Stimulated activated memory B cell treated with anti-CD40 and anti-IgM and Interleukin-4, amounts not matched to agents 10 μg/mL and 1 μg/mL and 100 μg/mL, for 72 hours (primary cell): ENCODE results near the gene KRTAP6-1.

Experiments
- ATAC-seq: fragments of 150-1000 bp; cut with Tn5 transposase; 2 replicates; pipeline ENCODE4 v1.10.0; 2021
- H3K27ac Mint-ChIP-seq: one replicate; pipeline ENCODE4 v1.8.0; 2022; ENCODE audit warnings: mild to moderate bottlenecking, mixed read lengths
- H3K27me3 Mint-ChIP-seq: one replicate; pipeline ENCODE4 v1.8.0; 2022; ENCODE audit warnings: mixed read lengths
- H3K36me3 Mint-ChIP-seq: one replicate; pipeline ENCODE4 v1.8.0; 2022; ENCODE audit warnings: mixed read lengths
- H3K4me1 Mint-ChIP-seq: one replicate; pipeline ENCODE4 v1.8.0; 2022; ENCODE audit warnings: mixed read lengths
- H3K4me3 Mint-ChIP-seq: one replicate; pipeline ENCODE4 v1.8.0; 2022; ENCODE audit warnings: mild to moderate bottlenecking, moderate library complexity, mixed read lengths
- H3K9me3 Mint-ChIP-seq: one replicate; pipeline ENCODE4 v1.8.0; 2022; ENCODE audit warnings: mixed read lengths

Gene KRTAP6-1, protein sequence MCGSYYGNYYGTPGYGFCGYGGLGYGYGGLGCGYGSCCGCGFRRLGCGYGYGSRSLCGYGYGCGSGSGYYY

DNA sequence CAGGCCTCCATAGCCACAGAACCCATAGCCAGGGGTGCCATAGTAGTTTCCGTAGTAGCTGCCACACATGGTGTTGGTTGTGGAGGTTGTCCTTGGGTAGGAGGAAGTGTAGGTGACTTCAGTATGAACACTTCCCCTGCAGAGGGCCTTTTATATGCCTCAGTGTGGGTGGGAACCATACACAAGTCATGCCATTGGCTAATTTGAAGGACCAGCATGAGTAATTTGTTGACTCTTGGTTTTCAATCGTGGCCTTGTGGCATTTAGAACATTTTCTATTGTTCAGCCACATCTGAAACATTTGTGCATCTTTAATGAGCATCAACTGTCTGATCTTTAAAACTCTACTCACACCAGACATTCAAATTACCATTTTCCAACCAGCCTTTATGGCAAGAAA, at the start of gene KRTAP6-1:
Gene KRTAP6-1, minus strand, starts transcription at position 95 of the 400 bp plus-strand sequence. Its CDS starts 26 bp downstream, at position 69.
- H3K4me3 Mint-ChIP-seq, result no peak within 1 kb of the TSS
- H3K4me1 Mint-ChIP-seq, result no peaks in the 10 kb centered on the region
- ATAC-seq, result no peak
- H3K36me3 Mint-ChIP-seq, result no peaks in the 10 kb centered on the region
- H3K9me3 Mint-ChIP-seq, result peaks cover 3% of the 10 kb centered on the region
- H3K27ac Mint-ChIP-seq, result no peak within 1 kb of the TSS
- H3K27me3 Mint-ChIP-seq, result no peaks in the 10 kb centered on the region

DNA sequence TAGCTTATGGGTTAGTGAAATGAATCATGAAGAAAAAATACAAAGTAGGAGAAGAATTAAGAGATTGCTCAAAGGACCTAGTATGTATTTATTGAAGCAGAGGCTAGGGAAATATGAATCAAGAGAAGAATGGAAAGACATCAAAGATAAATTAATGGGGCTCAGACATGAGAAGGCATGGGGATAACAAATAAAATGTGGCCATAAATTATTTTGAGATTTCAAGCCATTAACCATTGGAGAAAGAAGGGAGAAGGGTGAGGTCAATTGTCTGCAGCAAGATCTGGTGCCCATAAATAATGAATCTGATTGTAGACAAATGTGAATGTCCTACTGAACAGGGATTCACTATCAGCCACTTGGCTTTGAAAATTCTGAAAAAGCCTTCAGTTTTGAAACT, 39.2 kb upstream of the KRTAP6-1 start:
- no peak for ATAC-seq
- Mint-ChIP-seq H3K27me3 (no peaks in the 10 kb centered on the region), H3K27ac (no peak overlapping the region), H3K9me3 (peaks cover 5% of the 10 kb centered on the region), H3K4me1 (no peaks in the 10 kb centered on the region), H3K36me3 (no peaks in the 10 kb centered on the region), H3K4me3 (no peak overlapping the region)

DNA sequence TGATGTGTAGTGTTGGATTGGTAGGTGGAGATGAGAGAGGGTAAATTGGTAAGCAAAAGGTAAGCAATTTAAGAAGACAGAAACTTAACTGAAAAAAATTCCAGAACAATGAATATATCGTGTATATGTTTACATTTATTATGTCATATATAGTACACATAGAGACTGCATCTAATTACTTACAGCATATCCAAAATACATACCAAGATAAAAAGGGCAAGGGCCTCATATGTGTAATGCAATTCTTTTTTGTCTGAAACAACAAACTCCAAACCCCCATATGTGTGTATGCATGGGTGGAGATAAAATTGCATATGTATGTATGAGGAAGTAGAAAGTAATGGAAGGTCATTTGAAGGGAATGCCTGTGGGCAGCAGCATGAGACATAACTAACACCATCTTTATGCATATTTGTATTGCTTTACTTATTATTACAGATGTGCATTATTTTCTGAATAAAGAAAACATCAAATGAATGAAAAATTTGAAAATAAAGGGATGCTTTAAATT, 33.2 kb upstream of the KRTAP6-1 start:
- Mint-ChIP-seq H3K4me1 (no peaks in the 10 kb centered on the region), H3K27me3 (no peaks in the 10 kb centered on the region), H3K27ac (no peak overlapping the region), H3K36me3 (no peaks in the 10 kb centered on the region), H3K4me3 (no peak overlapping the region), H3K9me3 (peaks cover 12% of the 10 kb centered on the region)
- ATAC-seq, result no peak

DNA sequence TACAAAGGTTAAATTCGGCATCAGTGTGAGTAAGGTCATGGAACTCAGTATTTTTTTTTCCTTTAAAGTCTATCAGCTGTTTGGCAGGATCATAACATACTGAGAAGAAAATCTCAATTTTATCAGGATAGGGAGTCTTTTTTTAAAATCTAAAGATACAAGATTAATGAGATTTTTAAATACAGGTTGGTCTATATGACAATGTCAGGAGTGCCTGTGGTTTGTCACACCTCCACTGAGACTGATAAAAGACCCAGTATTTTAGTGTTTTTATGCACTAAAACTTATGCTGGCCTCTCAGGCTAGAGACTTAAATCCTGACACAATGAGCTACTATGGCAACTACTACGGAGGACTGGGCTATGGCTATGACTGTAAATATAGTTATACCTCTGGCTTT, 28.8 kb upstream of the KRTAP6-1 start, which contains the start of gene KRTAP20-3:
Gene KRTAP20-3, plus strand, starts transcription at position 301 of the 400 bp plus-strand sequence.
- H3K27ac Mint-ChIP-seq, result no peak within 1 kb of the TSS
- no peak within 1 kb of the TSS for H3K4me3 Mint-ChIP-seq
- no peaks in the 10 kb centered on the region for H3K36me3 Mint-ChIP-seq
- H3K9me3 Mint-ChIP-seq, result peaks cover 12% of the 10 kb centered on the region
- H3K4me1 Mint-ChIP-seq, result no peaks in the 10 kb centered on the region
- H3K27me3 Mint-ChIP-seq, result no peaks in the 10 kb centered on the region
- ATAC-seq, result no peak

DNA sequence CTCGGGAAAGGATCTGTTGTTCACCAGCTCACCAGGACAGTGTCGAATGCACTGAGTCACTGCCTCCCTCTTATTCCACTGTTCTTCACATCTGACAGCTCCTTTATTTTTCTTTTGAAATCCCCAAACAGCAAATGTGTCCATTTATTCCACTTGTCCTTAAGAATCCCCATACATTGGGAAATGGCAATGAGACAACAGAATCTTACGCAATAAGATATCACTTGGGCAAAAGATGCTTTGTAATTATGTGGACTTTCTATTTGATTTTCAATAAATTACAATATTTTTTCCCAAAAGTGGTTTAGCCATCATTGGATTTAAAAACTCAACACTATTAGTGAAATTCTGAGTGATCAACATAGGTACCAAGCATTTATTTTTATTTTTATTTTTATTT, 25.0 kb upstream of the KRTAP6-1 start:
- peaks cover 2% of the 10 kb centered on the region for H3K9me3 Mint-ChIP-seq
- H3K4me3 Mint-ChIP-seq, result no peak overlapping the region
- H3K4me1 Mint-ChIP-seq, result no peaks in the 10 kb centered on the region
- H3K36me3 Mint-ChIP-seq, result no peaks in the 10 kb centered on the region
- no peak overlapping the region for H3K27ac Mint-ChIP-seq
- no peaks in the 10 kb centered on the region for H3K27me3 Mint-ChIP-seq
- ATAC-seq, result no peak

DNA sequence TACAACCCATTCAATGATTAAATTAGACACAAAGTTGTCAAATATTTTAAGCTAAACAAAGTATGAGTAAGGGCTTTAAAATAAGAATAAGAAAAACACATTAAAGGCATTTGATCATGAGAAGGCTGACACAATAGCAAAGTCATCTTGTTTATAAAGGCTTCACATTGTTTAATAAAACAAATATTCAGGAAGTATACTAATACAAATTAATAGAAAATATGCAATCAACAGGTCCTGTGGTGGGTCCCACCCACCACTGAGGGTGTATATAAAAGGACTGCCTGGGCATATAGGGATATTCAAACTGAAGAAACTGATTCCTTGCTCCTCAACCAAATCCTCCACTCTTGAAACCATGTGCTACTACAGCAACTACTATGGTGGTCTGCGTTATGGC, 21.2 kb upstream of the KRTAP6-1 start, which contains the start of gene KRTAP20-2:
Gene KRTAP20-2, plus strand, starts transcription at position 301 of the 400 bp plus-strand sequence. Its CDS starts 58 bp downstream, at position 359.
- ATAC-seq, result no peak
- Mint-ChIP-seq H3K27ac (no peak within 1 kb of the TSS), H3K9me3 (peaks cover 3% of the 10 kb centered on the region), H3K4me3 (no peak within 1 kb of the TSS), H3K36me3 (no peaks in the 10 kb centered on the region), H3K27me3 (no peaks in the 10 kb centered on the region), H3K4me1 (no peaks in the 10 kb centered on the region)

DNA sequence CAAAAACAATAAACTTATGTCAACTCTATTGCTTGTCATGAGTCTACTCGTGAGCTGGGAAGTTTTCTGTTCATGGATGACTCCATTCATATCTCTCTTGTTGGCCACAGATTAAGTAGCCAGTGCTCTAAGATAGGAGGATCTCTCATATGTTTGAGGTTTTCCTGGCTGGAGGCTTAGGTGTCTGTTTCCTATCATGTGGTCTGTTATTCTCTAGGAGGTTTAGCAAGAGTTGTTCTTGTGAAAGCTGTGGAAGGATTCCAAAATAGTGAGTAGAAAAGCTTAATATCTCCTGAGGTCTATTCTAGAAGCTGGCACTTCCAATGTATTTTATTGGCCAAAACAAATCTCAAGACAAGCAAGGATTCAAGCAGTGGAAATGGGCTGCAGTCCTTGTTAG, 15.5 kb upstream of the KRTAP6-1 start:
- H3K27ac Mint-ChIP-seq, result no peak overlapping the region
- no peaks in the 10 kb centered on the region for H3K4me1 Mint-ChIP-seq
- no peaks in the 10 kb centered on the region for H3K36me3 Mint-ChIP-seq
- H3K27me3 Mint-ChIP-seq, result no peaks in the 10 kb centered on the region
- no peak overlapping the region for H3K4me3 Mint-ChIP-seq
- no peak for ATAC-seq
- H3K9me3 Mint-ChIP-seq, result peaks cover 6% of the 10 kb centered on the region

DNA sequence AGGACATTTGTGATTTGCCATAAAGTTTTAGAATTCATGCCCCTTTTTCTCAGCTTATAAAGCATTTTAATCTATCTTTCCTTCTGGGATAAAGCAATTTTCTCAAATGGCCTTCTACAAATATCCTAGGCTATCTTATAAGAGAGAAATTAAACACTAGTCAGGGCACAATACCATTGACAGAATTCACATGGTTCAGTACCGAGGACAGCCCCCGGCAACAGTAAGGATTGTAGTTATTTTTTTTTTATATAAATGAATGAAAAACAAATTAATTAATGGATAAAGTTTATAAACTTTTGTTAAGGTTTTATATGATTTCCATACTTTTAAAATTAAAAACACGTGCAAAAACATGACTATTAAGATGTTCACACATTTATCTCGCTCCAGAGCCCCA, 14.4 kb upstream of the KRTAP6-1 start:
- H3K27me3 Mint-ChIP-seq, result no peaks in the 10 kb centered on the region
- no peaks in the 10 kb centered on the region for H3K36me3 Mint-ChIP-seq
- H3K27ac Mint-ChIP-seq, result no peak overlapping the region
- ATAC-seq, result no peak
- peaks cover 6% of the 10 kb centered on the region for H3K9me3 Mint-ChIP-seq
- no peaks in the 10 kb centered on the region for H3K4me1 Mint-ChIP-seq
- H3K4me3 Mint-ChIP-seq, result no peak overlapping the region

DNA sequence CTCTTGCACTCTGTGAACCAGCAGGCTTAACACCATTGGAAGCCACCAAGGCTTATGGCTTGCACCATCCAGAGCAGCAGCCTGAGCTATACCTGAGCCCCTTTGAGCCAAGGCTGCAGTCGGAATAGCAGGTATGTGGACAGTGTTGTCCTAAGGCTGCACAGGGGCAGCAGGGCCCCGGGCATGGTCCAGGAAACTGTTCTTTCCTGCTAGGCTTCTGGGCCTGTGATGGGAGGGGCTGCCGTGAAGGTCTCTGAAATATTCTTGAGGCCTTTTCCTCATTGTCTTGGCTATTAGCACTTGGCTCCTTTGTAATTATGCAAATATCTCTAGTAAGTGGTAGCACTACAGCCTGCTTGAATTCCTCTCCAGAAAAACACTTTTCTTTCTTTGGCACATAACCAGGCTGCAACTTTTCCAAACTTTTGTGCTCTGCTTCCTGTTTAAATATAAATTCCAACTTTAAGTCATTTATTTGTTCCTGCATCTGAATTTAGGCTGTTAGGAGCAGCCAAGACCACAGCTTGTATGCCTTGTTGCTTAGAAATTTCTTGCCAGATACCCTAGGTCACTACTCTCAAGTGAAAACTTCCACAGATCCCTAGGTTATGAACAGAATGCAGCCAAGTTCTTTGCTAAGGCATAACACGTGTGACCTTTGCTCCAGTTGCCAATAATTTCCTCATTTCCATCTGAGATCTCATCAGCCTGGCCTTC, 11.9 kb upstream of the KRTAP6-1 start:
- Mint-ChIP-seq H3K27ac (no peak overlapping the region), H3K4me1 (no peaks in the 10 kb centered on the region), H3K36me3 (no peaks in the 10 kb centered on the region), H3K9me3 (peaks cover 4% of the 10 kb centered on the region), H3K27me3 (no peaks in the 10 kb centered on the region), H3K4me3 (no peak overlapping the region)
- ATAC-seq, result no peak

DNA sequence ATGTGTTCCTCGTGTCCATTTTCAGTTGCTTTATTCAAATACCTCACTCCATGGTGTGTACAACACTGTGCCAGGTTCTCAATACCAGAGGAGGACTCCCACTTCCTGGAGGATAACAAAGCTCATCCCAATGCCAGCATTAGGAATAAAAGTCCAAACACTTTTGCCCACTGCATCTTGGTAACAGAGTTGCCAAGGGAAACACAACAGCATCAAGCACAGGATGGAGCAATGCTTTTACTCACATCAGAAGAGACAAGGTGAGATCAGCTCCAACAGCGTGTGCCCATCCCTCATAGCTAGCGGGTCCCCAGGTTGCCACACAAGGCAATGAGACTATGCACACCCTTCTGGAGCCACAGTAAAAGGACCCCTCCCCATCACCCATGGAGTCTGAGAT, 9.6 kb upstream of the KRTAP6-1 start:
- no peaks in the 10 kb centered on the region for H3K4me1 Mint-ChIP-seq
- no peaks in the 10 kb centered on the region for H3K36me3 Mint-ChIP-seq
- H3K4me3 Mint-ChIP-seq, result no peak overlapping the region
- H3K9me3 Mint-ChIP-seq, result peaks cover 4% of the 10 kb centered on the region
- H3K27ac Mint-ChIP-seq, result no peak overlapping the region
- no peaks in the 10 kb centered on the region for H3K27me3 Mint-ChIP-seq
- ATAC-seq, result no peak

DNA sequence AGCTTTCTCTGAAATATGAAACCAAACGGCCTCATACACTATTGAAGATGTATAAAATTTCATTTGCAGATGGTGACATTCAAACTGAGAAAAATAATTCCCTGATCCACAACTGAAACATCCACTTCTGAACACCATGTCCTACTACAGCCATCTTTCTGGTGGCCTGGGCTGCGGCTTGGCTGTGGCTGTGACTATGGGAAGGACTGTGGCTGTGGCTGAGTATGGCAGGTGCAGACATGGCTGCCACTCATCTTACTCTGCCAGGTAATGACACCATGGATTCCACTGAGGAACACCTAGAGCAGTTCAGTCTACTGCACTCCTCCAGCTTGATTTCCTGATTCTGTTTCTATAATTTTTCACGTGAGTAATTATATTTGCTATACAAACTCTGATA, 6.8 kb upstream of the KRTAP6-1 start, which contains the start of gene KRTAP20-4:
Gene KRTAP20-4, plus strand, starts transcription at position 106 of the 400 bp plus-strand sequence.
- H3K27me3 Mint-ChIP-seq, result no peaks in the 10 kb centered on the region
- ATAC-seq, result no peak
- no peaks in the 10 kb centered on the region for H3K4me1 Mint-ChIP-seq
- no peak within 1 kb of the TSS for H3K4me3 Mint-ChIP-seq
- H3K36me3 Mint-ChIP-seq, result no peaks in the 10 kb centered on the region
- no peak within 1 kb of the TSS for H3K27ac Mint-ChIP-seq
- H3K9me3 Mint-ChIP-seq, result no peaks in the 10 kb centered on the region

DNA sequence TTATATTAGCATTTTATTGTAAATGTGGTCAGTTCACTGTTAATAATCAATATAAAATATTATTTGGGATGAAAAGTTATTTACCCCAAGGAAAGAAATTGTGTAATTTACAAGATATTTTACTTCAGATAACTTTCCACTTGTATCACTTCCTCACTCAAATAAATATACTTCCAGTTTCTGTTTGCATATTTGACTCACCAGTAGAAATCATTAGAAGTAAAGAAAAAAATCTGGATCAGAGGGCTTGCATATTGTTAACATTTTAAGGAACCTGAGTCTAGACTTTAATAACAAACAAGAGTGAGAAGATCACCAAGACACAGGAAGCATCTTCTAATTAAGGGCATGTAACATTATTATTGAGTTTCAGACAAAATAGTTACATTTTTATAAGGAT, 6.3 kb upstream of the KRTAP6-1 start:
- no peaks in the 10 kb centered on the region for H3K4me1 Mint-ChIP-seq
- H3K27ac Mint-ChIP-seq, result no peak overlapping the region
- H3K4me3 Mint-ChIP-seq, result no peak overlapping the region
- no peaks in the 10 kb centered on the region for H3K27me3 Mint-ChIP-seq
- no peaks in the 10 kb centered on the region for H3K36me3 Mint-ChIP-seq
- no peaks in the 10 kb centered on the region for H3K9me3 Mint-ChIP-seq
- no peak for ATAC-seq

DNA sequence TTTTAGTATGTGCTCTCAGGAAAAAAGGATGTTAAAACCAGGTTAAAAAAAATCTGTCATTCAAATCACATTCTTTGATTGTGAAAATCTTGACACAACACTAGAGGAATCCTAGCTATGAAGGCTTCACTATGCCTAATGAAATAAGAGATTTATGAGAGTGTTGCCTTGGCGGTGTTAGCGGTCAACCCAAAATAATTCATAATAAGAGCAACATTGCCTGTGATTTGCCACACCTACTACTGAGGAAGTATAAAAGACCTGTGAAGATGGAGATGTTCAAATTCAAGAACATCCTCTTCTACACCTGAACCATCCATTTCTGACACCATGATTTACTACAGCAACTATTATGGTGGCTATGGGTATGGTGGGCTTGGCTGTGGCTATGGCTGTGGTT, 2.4 kb upstream of the KRTAP6-1 start, which contains the start of gene KRTAP20-1:
Gene KRTAP20-1, plus strand, starts transcription at position 301 of the 400 bp plus-strand sequence. Its CDS starts 30 bp downstream, at position 331.
- no peak for ATAC-seq
- H3K27ac Mint-ChIP-seq, result no peak within 1 kb of the TSS
- H3K9me3 Mint-ChIP-seq, result no peaks in the 10 kb centered on the region
- no peak within 1 kb of the TSS for H3K4me3 Mint-ChIP-seq
- H3K4me1 Mint-ChIP-seq, result no peaks in the 10 kb centered on the region
- no peaks in the 10 kb centered on the region for H3K36me3 Mint-ChIP-seq
- H3K27me3 Mint-ChIP-seq, result no peaks in the 10 kb centered on the region

DNA sequence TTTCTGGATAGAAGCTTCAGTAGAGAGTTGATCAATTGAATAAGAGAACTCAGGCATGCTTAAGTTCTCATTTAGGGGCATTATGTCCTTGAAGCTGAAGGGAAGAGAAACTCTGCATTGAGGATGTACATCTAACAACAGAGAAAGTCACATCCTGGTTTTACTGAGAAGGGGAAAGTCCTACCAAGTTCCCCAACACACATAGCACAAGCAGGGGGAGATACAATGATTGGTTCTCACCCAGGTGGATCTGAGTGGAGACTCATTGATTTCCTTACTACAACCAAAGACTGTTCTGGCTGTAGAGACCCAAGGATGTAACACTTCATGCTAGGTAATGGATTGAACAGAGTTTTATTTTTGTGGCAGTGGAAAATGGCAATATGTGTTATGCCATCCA, 1.5 kb upstream of the KRTAP6-1 start:
- Mint-ChIP-seq H3K4me1 (no peaks in the 10 kb centered on the region), H3K27ac (no peak overlapping the region), H3K36me3 (no peaks in the 10 kb centered on the region), H3K4me3 (no peak overlapping the region), H3K27me3 (no peaks in the 10 kb centered on the region), H3K9me3 (peaks cover 3% of the 10 kb centered on the region)
- ATAC-seq, result peak; percentile 45

DNA sequence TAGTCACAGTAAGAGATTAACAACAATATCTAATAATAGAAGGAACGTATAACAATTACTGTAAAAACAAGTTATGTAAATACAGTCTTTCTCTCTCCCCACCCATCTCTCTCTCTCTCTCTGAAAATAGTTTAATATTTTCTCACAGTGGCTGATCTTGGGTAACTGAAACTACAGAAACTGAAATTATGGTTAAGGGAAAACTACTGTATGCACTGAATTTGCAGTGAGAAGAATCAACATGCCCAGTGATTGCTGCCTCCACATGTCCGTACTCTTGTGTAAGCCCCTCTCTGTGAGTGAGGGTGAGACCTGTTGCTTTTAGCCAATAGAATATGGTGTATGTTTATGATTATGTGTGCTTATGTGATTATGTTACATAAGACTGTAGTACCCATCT, 1.6 kb downstream of the KRTAP6-1 start:
- Mint-ChIP-seq H3K4me3 (no peak overlapping the region), H3K27ac (no peak overlapping the region), H3K36me3 (no peaks in the 10 kb centered on the region), H3K27me3 (no peaks in the 10 kb centered on the region), H3K4me1 (no peaks in the 10 kb centered on the region), H3K9me3 (peaks cover 6% of the 10 kb centered on the region)
- no peak for ATAC-seq

DNA sequence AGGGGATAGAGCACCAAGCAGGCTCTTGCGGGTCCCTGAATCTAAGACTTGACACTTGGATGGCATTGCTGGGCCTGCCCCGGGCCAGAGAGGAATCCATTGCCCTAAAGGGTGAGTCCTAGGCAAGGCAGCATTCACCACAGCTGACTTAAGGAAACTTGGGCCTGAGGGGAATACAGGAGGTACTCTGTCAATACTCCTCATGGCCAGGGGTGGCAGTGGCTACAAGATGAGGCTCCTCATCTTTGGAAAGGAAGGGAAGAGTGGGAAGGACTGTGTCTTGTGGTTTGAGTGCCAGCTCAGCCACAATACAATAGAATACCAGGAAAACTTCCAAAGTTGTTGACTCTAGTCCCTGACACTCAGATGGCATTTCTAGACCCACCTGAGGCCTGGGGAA, 7.8 kb downstream of the KRTAP6-1 start:
- ATAC-seq, result no peak

More for the DNA sequence above, 7.8 kb downstream of the KRTAP6-1 start:
- Mint-ChIP-seq H3K9me3 (peaks cover 12% of the 10 kb centered on the region), H3K4me1 (no peaks in the 10 kb centered on the region), H3K4me3 (no peak overlapping the region), H3K27me3 (no peaks in the 10 kb centered on the region), H3K27ac (no peak overlapping the region), H3K36me3 (no peaks in the 10 kb centered on the region)
